DMS114 treated with DMSO at 0.1 percent for 48 hours (cell line): Measurements from ENCODE around the gene CPSF7.

Source experiments
- DNase-seq: peaks from one replicate; lab custom pipeline; 2025; ENCODE audit not compliant: unreplicated experiment; lab: John Stamatoyannopoulos, UW

CPSF7 gene

DNA sequence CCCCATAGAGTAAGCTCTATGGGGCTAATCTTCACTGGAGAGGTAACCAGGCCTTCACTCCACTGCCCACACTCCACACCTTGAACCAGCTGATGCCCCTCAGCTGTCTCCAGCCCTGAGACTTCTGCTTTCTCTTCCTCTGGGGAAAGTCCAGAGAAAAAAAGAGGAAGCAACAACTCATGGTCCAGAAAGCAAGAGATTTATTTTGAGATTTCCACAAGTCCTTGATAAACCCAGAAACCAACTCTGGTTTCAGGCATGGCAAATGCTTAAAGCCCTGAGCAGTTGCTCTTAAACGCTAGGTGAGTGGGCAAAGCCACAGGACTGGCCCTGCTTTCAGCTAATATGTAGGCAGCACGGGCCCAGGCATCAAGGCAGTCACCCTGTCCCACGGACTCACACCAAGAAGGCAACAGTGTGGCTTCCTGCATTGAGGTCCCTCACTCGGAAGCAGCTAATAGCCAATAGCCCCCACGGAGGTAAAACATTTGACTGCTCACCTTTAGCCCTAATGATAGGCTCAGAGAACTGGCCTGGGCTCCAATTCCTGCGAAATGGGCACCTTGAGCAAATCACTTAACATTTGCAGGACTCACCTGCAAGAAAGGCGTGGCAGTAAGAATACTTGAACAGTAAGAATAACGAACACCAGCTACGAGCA, 72.4 kb downstream of the CPSF7 start:
- no peak for DNase-seq

DNA sequence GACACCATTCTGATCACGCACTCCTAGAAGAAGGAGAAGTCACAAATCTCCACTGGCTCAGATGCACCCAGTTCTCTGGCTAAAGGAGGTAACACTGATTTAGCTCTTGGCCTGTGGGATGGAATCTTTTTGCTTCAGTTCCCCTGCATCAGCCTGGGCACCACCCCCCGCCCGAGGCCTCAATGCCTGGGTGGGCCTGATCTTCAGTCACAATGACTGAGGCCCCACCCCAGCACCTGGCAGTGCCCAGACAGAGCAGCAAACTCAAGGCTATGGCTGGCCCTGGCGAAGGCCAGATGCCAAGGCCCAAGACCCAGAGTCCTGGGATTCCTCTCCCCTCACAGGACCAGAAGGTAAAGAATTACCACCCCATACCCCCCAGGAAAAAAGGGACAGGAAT, 73.1 kb downstream of the CPSF7 start:
- DNase-seq: no peak

DNA sequence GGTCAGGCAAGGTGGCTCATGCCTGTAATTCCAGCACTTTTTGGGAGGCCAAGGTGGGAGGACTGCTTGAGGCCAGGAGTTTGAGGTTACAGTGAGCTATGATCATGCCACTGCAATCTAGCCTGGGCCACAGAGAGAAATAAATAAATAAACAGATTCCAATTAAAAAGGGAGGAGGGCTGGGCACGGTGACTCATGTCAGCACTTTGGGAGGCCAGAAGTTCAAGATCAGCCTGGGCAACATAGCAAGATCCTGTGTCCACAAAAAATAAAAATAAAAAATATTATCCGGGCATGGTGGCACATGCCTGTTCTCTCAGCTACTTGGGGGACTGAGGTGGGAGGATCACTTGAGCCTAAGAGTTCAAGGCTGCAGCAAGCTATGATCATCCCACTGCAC, 75.6 kb downstream of the CPSF7 start:
- no peak for DNase-seq

DNA sequence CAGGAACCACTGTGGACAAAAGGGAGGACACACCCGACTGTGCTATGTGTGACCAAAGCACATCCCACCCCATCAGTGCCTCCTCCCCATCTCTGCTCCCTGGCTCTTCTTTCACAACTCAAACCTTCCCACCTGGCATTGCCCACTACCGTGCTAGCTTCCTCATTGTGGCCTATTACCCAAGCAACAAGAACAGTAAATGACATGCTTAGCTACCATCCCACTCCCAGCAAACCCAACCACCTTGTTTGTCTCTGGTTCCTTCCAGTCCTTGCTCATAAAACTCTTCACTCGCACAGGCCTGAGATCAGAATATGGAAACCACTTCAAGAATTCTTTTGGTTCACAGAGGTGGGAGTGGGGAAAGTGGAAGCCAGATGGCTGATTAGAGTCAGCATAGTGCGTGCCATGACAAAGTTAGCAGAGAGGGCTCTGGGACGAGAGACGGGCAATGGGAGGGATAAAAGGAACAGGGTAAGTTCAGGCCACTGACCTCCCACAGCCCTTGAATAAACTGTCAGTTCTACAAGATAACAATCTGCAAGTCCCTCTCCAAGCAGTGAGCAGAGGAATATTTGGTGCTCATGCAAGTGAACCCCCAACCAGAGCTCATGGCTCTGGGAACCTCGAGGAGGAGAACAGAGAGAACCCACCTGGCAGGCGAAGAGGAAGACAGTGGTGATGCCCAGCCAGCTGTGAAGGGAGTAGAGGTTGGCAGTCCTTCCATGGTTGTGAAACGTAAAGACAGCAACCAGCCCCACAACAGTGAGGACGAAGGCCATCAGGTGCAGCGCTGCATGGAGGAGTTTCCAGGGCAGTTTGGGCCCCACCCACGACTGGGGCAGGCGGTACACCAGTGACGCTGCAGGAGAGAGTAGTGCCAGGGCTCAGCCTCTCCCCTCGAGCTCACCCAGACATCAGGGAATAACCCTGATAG, 76.4 kb downstream of the CPSF7 start:
- no peak for DNase-seq
